Suprapubic skin (tissue), 4 donors: ENCODE data around the gene MRAP2.

Source experiments
- CTCF ChIP-seq, 2 donors: fragments of 200-600 bp in 1 of 2; fragments of 450-650 bp in 1 of 2; sonication (generic) in 1 of 2; IDR thresholded peaks; one replicate each; pipeline ENCODE4 v1.5.1; 2016 to 2019; ENCODE audit warnings: antibody characterized with exemption in 2 of 2, mild to moderate bottlenecking in 1 of 2, moderate library complexity in 1 of 2
- POLR2A ChIP-seq, 2 donors: fragments of 450-650 bp; IDR thresholded peaks; one replicate each; pipeline ENCODE4 v1.6.1; 2017; ENCODE audit warnings: antibody characterized with exemption in 2 of 2, mild to moderate bottlenecking in 2 of 2, moderate library complexity in 2 of 2
- POLR2AphosphoS5 ChIP-seq, 3 donors: sonication (generic); formaldehyde crosslinking; IDR thresholded peaks; one replicate each; pipeline ENCODE4 v1.6.1; 2017; ENCODE audit warnings: antibody characterized with exemption in 3 of 3

- TF ChIP-seq CTCF (IDR thresholded peaks at IDR 0.05) (no peak), POLR2AphosphoS5 (IDR thresholded peaks at IDR 0.05) (no peak), POLR2A (IDR thresholded peaks at IDR 0.05) (no peak)
Observed at GRCh38 chr6:84037425-84038089, 4.0 kb downstream of the MRAP2 start.
